ENCODE results near the gene GGA1.

The GGA1 gene

DNA sequence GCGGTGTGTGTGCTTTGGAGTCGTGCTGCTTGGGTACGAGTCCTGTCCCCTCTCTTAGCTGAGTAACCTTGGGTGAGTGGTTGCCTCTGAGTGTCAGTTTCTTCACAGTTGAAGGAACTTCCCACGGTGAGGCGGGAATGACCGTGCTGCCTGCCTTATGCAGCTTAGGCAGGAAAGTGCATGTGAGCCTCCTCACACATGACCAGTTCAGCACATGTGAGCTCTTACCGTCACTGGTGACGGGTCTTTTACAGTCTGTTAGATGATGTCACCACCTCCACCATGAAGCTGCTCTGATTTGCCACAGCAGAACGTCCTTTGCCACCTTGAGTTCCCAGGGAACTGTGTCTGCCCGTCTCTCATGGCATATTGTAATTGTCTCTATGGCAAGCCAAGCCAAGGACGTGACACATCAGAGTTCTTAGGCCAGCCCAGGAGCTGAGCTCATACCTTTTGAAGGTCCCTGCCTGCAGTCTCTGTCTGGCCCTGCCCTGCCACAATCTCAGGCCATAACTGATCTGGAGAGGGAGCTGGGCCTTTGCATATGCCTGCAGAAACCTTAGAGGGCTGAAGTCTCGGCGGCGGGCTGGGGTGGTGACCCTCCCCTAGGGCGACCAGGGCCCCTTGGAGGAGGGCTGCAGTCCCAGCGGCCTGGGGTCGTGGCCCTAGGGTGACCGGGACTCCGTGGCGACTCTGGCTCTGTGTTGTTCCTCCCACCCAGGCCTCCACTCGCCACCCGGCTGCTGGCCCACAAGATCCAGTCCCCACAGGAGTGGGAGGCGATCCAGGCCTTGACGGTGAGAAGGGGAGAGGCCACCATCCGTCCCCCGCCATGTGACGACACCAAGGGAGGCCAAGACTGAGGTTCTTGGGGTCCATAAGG is 7.8 kb downstream of the GGA1 start:
- H3K4me3 ChIP-seq (ENCODE audit: low read depth, low read length), result no peak overlapping the region
- TF ChIP-seq, protein P1, sequence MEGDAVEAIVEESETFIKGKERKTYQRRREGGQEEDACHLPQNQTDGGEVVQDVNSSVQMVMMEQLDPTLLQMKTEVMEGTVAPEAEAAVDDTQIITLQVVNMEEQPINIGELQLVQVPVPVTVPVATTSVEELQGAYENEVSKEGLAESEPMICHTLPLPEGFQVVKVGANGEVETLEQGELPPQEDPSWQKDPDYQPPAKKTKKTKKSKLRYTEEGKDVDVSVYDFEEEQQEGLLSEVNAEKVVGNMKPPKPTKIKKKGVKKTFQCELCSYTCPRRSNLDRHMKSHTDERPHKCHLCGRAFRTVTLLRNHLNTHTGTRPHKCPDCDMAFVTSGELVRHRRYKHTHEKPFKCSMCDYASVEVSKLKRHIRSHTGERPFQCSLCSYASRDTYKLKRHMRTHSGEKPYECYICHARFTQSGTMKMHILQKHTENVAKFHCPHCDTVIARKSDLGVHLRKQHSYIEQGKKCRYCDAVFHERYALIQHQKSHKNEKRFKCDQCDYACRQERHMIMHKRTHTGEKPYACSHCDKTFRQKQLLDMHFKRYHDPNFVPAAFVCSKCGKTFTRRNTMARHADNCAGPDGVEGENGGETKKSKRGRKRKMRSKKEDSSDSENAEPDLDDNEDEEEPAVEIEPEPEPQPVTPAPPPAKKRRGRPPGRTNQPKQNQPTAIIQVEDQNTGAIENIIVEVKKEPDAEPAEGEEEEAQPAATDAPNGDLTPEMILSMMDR (IDR thresholded peaks at IDR 0.05; ENCODE audit: low read depth, low read length), result no peak

DNA sequence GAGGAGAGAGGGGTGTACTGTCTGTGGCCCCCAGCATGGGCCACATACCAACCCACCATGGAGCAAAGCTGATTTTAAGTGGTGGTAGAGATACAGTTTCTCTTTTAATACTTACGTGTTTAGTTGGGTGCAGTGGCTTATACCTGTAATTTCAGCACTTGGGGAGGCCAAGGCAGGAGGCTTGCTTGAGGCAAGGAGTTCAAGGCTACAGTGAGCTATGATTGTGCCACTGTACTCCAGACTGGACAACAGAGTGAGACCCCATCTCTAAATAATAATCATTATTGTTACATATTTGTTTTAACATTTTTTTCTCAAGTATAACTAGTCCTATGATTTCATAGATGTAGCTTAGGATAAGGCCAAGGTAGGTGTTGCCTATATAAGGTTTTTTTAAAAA is 8.8 kb downstream of the GGA1 start:
- TF ChIP-seq, protein P1 (IDR thresholded peaks at IDR 0.05; ENCODE audit: low read depth, low read length), result no peak
- H3K4me3 ChIP-seq (ENCODE audit: low read depth, low read length), result no peak overlapping the region

DNA sequence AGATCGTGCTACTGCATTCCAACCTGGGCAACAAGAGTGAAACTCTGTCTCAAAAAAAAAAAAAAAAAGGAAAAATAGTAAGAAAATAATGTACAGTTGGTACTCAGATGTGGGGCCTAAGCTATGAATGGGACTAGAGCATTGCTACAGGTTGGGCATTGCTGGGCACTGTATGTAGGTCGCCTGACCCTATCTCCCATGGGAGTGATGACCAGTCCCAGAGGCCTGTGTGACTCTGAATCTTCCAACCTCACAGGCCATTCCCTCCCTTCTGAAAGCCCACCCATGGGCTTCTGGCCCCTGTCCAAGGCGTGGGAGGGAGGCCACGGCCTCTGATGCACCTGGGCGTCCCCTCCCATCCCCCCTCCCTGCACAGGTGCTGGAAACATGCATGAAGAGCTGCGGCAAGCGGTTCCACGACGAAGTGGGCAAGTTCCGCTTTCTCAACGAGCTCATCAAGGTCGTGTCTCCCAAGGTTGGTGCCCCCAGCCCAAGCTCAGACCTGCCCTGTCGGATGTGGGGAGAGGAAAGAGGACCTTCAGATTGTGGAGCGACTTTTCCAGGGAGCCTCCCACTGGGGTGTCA is 9.5 kb downstream of the GGA1 start:
- H3K4me3 ChIP-seq (ENCODE audit: low read depth, low read length), result no peak overlapping the region

DNA sequence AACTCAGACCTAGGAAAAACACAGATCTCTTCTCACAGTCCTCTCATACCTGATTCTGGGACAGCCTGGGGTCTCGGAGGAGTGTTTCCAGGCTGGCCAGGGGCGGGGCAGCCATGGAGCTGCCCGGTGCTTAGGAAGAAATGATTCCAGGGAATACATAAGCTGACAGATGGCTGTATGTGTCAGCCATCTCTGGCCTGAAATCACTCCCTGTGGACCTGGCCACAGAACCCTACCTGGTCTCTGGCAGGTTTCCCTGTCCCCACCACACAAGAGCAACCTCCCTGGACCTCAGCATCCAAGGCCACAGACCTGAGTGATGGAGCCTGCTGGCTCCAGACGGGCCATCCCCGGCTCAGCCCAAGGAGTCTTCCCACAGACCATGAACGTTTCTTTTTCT is 10.0 kb downstream of the GGA1 start:
- H3K4me3 ChIP-seq (ENCODE audit: low read depth, low read length), result no peak overlapping the region
- TF ChIP-seq, protein P1 (IDR thresholded peaks at IDR 0.05; ENCODE audit: low read depth, low read length), result no peak

More for the DNA sequence above, 9.5 kb downstream of the GGA1 start:
- TF ChIP-seq, protein P1 (IDR thresholded peaks at IDR 0.05; ENCODE audit: low read depth, low read length), result no peak

DNA sequence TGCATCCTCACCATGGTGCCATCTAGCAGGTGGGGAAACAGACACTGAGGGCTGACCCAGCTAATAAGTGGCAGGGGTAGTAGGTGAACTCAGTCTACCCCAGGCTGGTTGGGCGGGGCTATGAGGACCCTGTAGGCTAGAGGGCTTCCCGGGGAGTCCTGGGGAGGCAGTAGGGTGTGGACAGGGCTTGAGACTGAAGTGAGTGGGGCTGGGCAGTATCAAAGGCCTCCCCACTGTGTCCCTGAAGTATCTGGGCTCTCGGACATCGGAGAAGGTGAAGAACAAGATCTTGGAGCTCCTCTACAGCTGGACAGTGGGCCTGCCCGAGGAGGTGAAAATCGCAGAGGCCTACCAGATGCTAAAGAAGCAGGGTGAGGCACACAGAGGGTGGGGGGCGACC is 11.4 kb downstream of the GGA1 start:
- no peak overlapping the region for H3K4me3 ChIP-seq (ENCODE audit: low read depth, low read length)
- TF ChIP-seq, protein P1 (IDR thresholded peaks at IDR 0.05; ENCODE audit: low read depth, low read length), result no peak

DNA sequence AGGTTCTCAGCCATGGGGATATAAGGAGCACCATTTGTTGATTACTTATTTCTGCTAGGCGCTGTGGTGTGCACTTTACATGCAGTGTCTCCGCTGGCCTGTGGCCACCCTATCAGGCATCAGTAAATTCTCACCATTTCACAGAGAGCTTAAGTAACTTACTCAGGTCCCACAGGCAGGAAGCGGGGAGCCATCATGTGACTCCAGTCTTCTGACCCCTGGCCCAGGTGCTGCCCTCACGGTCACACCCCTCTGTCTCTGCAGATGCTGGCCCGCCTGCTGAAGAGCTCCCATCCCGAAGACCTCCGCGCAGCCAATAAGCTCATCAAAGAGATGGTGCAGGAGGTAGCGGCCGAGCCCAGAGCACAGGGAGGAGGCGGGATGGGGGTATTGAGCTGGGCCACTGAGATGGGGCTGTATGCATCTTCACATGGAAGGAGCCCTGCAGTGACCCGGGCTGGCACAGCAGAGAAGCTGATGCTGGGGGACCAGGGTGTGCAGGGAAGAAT is 12.8 kb downstream of the GGA1 start:
- TF ChIP-seq, protein P1 (IDR thresholded peaks at IDR 0.05; ENCODE audit: low read depth, low read length), result no peak
- no peak overlapping the region for H3K4me3 ChIP-seq (ENCODE audit: low read depth, low read length)
